Heart right ventricle (tissue), 16 donors: ENCODE data around the gene SUMO2. TPM values are rescaled to one million over a fixed set of nuclear protein-coding genes. Genes with fewer than 3 reads are reported as not detected.
"Not testable (repeated sequence)": the region's sequence is repeated elsewhere in the genome, so short reads cannot be mapped to it uniquely, and the experiment has no call there.

Experiments
- ATAC-seq, 8 donors: fragments of 200-7000 bp; cut with Tn5 transposase; one replicate each; pipeline ENCODE4 v1.9.1; 2020; ENCODE audit warnings: mild to moderate bottlenecking in 8 of 8, moderate library complexity in 8 of 8, moderate number of reproducible peaks in 1 of 8
- DNase-seq, 2 donors: peaks; one replicate each; pipeline ENCODE4 v3.0.0-alpha.2; 2020
- H3K27ac ChIP-seq, 10 donors: fragments of 200-600 bp; sonication (generic) in 2 of 10; one replicate each; pipeline versions ENCODE4 v1.5.0 to v1.8.0; 2020 to 2022; ENCODE audit warnings: mild to moderate bottlenecking in 3 of 10
- H3K27me3 ChIP-seq, 7 donors: fragments of 200-600 bp; one replicate each; pipeline ENCODE4 v1.8.0; 2021 to 2022; ENCODE audit warnings: mild to moderate bottlenecking in 2 of 7
- H3K36me3 ChIP-seq, 9 donors: fragments of 200-600 bp; sonication (generic) in 1 of 9; one replicate each; pipeline versions ENCODE4 v1.5.0 to v1.8.0; 2020 to 2022; ENCODE audit warnings: mild to moderate bottlenecking in 2 of 9
- H3K4me1 ChIP-seq, 9 donors: fragments of 200-600 bp; sonication (generic) in 1 of 9; one replicate each; pipeline versions ENCODE4 v1.5.0 to v1.8.0; 2020 to 2022; ENCODE audit warnings: mild to moderate bottlenecking in 4 of 9
- H3K4me3 ChIP-seq, 10 donors: fragments of 200-600 bp; sonication (generic) in 2 of 10; one replicate each; pipeline versions ENCODE4 v1.5.0 to v1.8.0; 2020 to 2022; ENCODE audit warnings: mild to moderate bottlenecking in 7 of 10, moderate library complexity in 2 of 10
- H3K9me3 ChIP-seq, 11 donors: fragments of 200-600 bp in 10 of 11; sonication (generic) in 2 of 11; one replicate each; pipeline versions ENCODE4 v1.5.0 to v1.8.0; 2013 to 2022; ENCODE audit warnings: mild to moderate bottlenecking in 2 of 11, control low read depth in 1 of 11, moderate library complexity in 1 of 11
- CTCF ChIP-seq, 9 donors: fragments of 200-600 bp; sonication (generic) in 2 of 9; IDR thresholded peaks; one replicate each; pipeline versions ENCODE4 v1.5.0 to v1.8.0; 2021 to 2022; ENCODE audit warnings: antibody characterized with exemption in 9 of 9, mild to moderate bottlenecking in 5 of 9, moderate library complexity in 1 of 9
- WGBS, 2 donors: extraction: QIAGEN DNeasy Blood & Tissue Kit; methylation state at CpG; one replicate each; pipeline ENCODE4 v1.1.7; 2013; ENCODE audit warnings: inconsistent platforms in 1 of 2; 5-methylcytosine and 5-hydroxymethylcytosine counted together
- intact Hi-C, 10 donors: fragments of 100-400 bp; cut with DNase I; formaldehyde crosslinking; loops; one replicate each; pipeline versions ENCODE4 v1.11.1 to v1.14.2; 2022
- polyA plus RNA-seq, 2 donors: library from polyadenylated mRNA; stranded (reverse); fragments of 200-250 nt; gene quantifications; one replicate each; pipeline ENCODE4 v1.2.3, GENCODE V29; 2013
- total RNA-seq, 10 donors: library from RNA; stranded (reverse); fragmentation: NEBNext Ultra II Directional in 3 of 10; extraction: Animal tissue kit (Norgen Biotek cat#: 25700) in 3 of 10; gene quantifications; one replicate each; pipeline versions ENCODE4 v1.2.1 to v1.2.4, GENCODE V29; 2021 to 2023
- donor health status: Arrhythmogenic right ventricular cardiomyopathy.
- donor health status: ischemic (EF 13 %, LVEDD 7.1; RV severe dilation, severe dysfunction).
- donor health status: healthy with polysubstance abuse.
- donor health status: DM: no; HTN: yes; CAD: no.
- donor health status: DM: no; HTN: no; CAD: no.
- donor health status: ischemic (EF 25% LVEDD 6.9; RV normal size, moderate dysfunction).
- donor health status: ischemic (EF 25% LVEDD 5.7; RV mildly dilated, moderate dysfunction).
- donor health status: healthy.
- donor health status: DM: yes; HTN: yes; CAD: no.
- donor health status: Ischemic cardiomyopathy.
- donor health status: ischemic (EF 35%, LVEDD 5.7; RV mildly dilated, moderate dysfunction).
- donor health status: nonischemic (EF 11% LVEDD 7.7; RV severe dilation, severe dysfunction).
- donor health status: DM: yes; HTN: yes; CAD: no.
- donor health status: PGD.
- donor health status: ischemic (EF 29% LVEDD 5.4; RV normal size, mild dysfunction).
- donor health status: nonischemic (EF 23%, LVEDD 6.1; RV moderate dilation, normal function).

SUMO2 gene
- total and polyA plus RNA-seq, 12 donors, result 47.9 to 258 (median 212) TPM

GRCh38 chr17:75130059-75130631 is 52.6 kb downstream of the SUMO2 start:
- H3K27ac ChIP-seq, result peak overlapping the region in 5 of 10 donors; percentile 82 to 95 (median 88)
- no peaks in the 10 kb centered on the region for H3K9me3 ChIP-seq
- WGBS, 2 donors, result 76 to 80% methylated on average over 24 of the region's 24 CpGs
- intact Hi-C loops, result no loop called here
- peaks cover 0 to 29% (median 15%) of the 10 kb centered on the region in 9 donors for H3K4me1 ChIP-seq
- DNase-seq, result no peak
- H3K36me3 ChIP-seq, result peaks cover 0 to 29% (median 0%) of the 10 kb centered on the region in 9 donors
- no peak for ATAC-seq
- H3K4me3 ChIP-seq, result peak overlapping the region in 7 of 10 donors; percentile 60 to 92 (median 74)
- no peaks in the 10 kb centered on the region for H3K27me3 ChIP-seq
- no peak for TF ChIP-seq CTCF (IDR thresholded peaks at IDR 0.05)

- no peak for TF ChIP-seq CTCF (IDR thresholded peaks at IDR 0.05)
- Histone ChIP-seq H3K27me3 (no peaks in the 10 kb centered on the region), H3K27ac (no peak overlapping the region), H3K4me1 (peaks cover 0 to 35% (median 19%) of the 10 kb centered on the region in 9 donors), H3K36me3 (peaks cover 0 to 24% (median 0%) of the 10 kb centered on the region in 9 donors), H3K4me3 (no peak overlapping the region), H3K9me3 (no peaks in the 10 kb centered on the region)
- intact Hi-C loops, result no loop called here
- 89 to 90% methylated on average over 9 of the region's 9 CpGs for WGBS, 2 donors
- ATAC-seq (no peak), DNase-seq (no peak)
These were observed 53.2 kb downstream of the SUMO2 start for GRCh38 chr17:75129576-75129975.

GRCh38 chr17:75128694-75129505 is 53.9 kb downstream of the SUMO2 start:
- H3K27ac ChIP-seq, result no peak overlapping the region
- no peak for DNase-seq
- no peak for TF ChIP-seq CTCF (IDR thresholded peaks at IDR 0.05)
- peaks cover 0 to 42% (median 26%) of the 10 kb centered on the region in 9 donors for H3K4me1 ChIP-seq
- H3K27me3 ChIP-seq, result no peaks in the 10 kb centered on the region
- peaks cover 0 to 23% (median 0%) of the 10 kb centered on the region in 9 donors for H3K36me3 ChIP-seq
- WGBS, 2 donors, result 90% methylated on average over 33 of the region's 33 CpGs
- ATAC-seq, result no peak
- intact Hi-C loops, result loop anchor here in 1 of 10 donors (1.0 kb wide), 1 partner anchor 12 kb away; no protein-coding TSS in a partner anchor
- no peaks in the 10 kb centered on the region for H3K9me3 ChIP-seq
- no peak overlapping the region for H3K4me3 ChIP-seq

DNA sequence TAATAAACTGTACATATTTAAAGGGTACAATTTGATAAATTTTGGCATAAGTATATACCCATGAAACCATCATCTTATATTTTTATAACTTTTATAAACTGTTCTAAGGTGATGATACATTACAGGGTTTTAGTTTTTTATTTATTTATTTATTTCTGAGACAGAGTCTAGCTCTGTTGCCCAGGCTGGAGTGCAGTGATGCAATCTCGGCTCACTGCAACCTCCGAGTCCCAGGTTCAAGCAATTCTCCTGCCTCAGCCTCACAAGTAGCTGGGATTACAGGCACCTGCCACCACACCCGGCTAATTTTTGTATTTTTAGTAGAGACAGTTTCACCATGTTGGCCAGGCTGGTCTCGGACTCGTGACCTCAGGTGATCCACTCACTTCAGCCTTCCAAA is 54.8 kb downstream of the SUMO2 start:
- not testable (repeated sequence) for H3K27ac ChIP-seq, ATAC-seq, H3K27me3 ChIP-seq, DNase-seq, H3K4me3 ChIP-seq, H3K9me3 ChIP-seq
- intact Hi-C loops, result loop anchor here in 1 of 10 donors (1.0 kb wide), 1 partner anchor 13 kb away; no protein-coding TSS in a partner anchor
- Histone ChIP-seq H3K4me1 (peaks cover 0 to 44% (median 26%) of the 10 kb centered on the region in 9 donors), H3K36me3 (peaks cover 0 to 23% (median 0%) of the 10 kb centered on the region in 9 donors)
- WGBS, 2 donors, result 91 to 95% methylated on average over 5 of the region's 5 CpGs
